ENCODE results near the gene GPALPP1. TPM values are rescaled to one million over a fixed set of nuclear protein-coding genes. Genes with fewer than 3 reads are reported as not detected.
"Not testable (repeated sequence)": the region's sequence is repeated elsewhere in the genome, so short reads cannot be mapped to it uniquely, and the experiment has no call there.

The GPALPP1 gene
- total RNA-seq, 1 donor from 2014 or later: 24.4 TPM

DNA sequence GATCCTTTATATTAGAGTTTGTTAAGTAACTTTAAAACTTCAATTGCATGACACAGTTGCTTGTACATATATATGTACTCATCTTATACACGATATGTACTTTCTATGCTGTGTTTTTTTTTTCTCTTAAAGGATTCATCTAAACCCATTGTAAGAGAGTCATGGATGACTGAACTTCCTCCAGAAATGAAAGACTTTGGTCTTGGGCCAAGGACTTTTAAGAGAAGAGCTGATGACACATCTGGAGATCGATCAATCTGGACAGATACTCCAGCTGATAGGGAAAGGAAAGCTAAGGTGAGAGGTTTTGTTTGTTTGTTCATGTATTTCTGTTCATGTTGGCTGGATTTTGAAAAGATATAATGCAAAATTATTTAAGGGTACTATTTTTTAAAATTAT lies 26.0 kb downstream of the GPALPP1 start:
- intact Hi-C loops (cut with DNase I): no loop called here
- H3K36me3 ChIP-seq: peaks cover 86% of the 10 kb centered on the region
- TF ChIP-seq, protein P1, sequence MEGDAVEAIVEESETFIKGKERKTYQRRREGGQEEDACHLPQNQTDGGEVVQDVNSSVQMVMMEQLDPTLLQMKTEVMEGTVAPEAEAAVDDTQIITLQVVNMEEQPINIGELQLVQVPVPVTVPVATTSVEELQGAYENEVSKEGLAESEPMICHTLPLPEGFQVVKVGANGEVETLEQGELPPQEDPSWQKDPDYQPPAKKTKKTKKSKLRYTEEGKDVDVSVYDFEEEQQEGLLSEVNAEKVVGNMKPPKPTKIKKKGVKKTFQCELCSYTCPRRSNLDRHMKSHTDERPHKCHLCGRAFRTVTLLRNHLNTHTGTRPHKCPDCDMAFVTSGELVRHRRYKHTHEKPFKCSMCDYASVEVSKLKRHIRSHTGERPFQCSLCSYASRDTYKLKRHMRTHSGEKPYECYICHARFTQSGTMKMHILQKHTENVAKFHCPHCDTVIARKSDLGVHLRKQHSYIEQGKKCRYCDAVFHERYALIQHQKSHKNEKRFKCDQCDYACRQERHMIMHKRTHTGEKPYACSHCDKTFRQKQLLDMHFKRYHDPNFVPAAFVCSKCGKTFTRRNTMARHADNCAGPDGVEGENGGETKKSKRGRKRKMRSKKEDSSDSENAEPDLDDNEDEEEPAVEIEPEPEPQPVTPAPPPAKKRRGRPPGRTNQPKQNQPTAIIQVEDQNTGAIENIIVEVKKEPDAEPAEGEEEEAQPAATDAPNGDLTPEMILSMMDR (IDR thresholded peaks at IDR 0.05): no peak

DNA sequence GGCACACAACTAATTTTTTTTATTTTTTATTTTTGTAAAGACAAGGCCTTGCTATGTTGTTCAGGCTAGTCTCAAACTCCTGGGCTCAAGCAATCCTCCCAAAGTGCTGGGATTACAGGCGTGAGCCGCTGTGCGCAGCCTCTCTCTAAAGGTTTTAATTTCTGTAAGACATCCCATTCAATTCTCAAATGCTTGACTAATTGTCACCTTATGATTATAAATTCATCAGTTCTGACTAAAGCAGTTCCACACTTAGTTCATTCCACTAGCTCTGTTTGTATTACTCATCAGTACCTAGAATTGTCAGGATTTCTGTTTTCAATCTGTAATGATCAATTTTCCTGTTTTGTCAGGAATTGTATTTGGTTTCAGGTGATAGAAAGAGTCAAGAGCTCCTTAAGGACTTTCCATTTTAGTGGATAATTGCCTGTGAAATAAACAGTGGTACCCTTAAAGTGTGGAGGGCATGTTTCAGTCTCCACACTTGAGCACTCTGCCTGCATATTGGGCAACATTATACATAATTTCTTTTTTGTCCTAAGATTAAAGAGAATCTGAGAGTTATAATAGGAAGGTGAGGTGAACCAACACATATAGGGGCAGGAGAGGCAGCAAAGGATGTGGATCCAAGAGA lies 27.6 kb downstream of the GPALPP1 start:
- DNase-seq (no peak), ATAC-seq (no peak)
- no peak overlapping the region for H3K4me3 ChIP-seq
- peaks cover 86% of the 10 kb centered on the region for H3K36me3 ChIP-seq
- H3K27me3 ChIP-seq: no peaks in the 10 kb centered on the region
- no peak overlapping the region for H3K27ac ChIP-seq
- H3K4me1 ChIP-seq: no peaks in the 10 kb centered on the region
- no peaks in the 10 kb centered on the region for H3K9me3 ChIP-seq
- intact Hi-C loops (cut with DNase I): no loop called here
- TF ChIP-seq, protein P1 (IDR thresholded peaks at IDR 0.05): no peak

More for the DNA sequence above, 26.0 kb downstream of the GPALPP1 start:
- DNase-seq (no peak), ATAC-seq (no peak)
- no peak overlapping the region for H3K27ac ChIP-seq
- no peaks in the 10 kb centered on the region for H3K27me3 ChIP-seq
- H3K4me1 ChIP-seq: no peaks in the 10 kb centered on the region
- no peaks in the 10 kb centered on the region for H3K9me3 ChIP-seq
- no peak overlapping the region for H3K4me3 ChIP-seq

DNA sequence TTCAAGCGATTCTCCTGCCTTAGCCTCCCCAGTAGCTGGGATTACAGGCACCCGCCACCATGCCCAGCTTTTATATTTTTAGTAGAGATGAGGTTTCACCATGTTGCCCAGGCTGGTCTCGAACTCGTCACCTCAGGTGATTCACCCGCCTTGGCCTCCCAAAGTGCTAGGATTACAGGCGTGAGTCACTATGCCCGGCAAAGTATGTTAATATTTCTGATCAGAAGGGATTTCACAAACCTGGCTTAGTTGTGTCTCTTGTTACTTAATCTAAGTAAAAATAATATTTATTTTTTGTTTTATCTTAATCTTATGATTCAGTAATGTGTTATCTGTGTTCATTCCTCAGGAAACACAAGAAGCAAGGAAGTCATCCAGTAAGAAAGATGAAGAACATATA lies 30.6 kb downstream of the GPALPP1 start:
- H3K9me3 ChIP-seq; H3K27me3 ChIP-seq; DNase-seq; H3K4me1 ChIP-seq; H3K27ac ChIP-seq; intact Hi-C loops (cut with DNase I); H3K4me3 ChIP-seq; ATAC-seq: not testable (repeated sequence)
- H3K36me3 ChIP-seq: peaks cover 80% of the 10 kb centered on the region

DNA sequence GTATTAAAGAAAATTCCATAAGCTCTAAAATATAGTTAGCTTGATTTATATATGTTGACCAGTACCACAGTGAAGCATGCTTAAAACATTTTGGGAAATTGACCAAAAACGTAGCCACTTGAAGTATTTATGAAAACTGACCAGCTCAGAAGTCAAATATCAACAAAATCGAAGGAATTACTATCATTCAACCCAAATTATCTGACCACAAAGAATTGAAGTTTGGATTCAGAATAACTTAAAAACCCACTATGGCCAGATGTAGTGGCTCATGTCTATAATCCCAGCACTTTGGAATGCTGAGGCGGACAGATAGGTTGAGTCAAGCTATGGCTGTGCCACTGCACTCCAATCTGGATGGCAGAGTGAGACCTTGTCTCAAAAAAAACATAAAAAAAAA lies 31.9 kb downstream of the GPALPP1 start:
- H3K9me3 ChIP-seq: no peaks in the 10 kb centered on the region
- TF ChIP-seq, protein P1 (IDR thresholded peaks at IDR 0.05): no peak
- ATAC-seq (no peak), DNase-seq (no peak)
- H3K4me3 ChIP-seq: no peak overlapping the region
- H3K4me1 ChIP-seq: no peaks in the 10 kb centered on the region
- no peak overlapping the region for H3K27ac ChIP-seq
- H3K27me3 ChIP-seq: no peaks in the 10 kb centered on the region
- peaks cover 80% of the 10 kb centered on the region for H3K36me3 ChIP-seq
- intact Hi-C loops (cut with DNase I): no loop called here

DNA sequence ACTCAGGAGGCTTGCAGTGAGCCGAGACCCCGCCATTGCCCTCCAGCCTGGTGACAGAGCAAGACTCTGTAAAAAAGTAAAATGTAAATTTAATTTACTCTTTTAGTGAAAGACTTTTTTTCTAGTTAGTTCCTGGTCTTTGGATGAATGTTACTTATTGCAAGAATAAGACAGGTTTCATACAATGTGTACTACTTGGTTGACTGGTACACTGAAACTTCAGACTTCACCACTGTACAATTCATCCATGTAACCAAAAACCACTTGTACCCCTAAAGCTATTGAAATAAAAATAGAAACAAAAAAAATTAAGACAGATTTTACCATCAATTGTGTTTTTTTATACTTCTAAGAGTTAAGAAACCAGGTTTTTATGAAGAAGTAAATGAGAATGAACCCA lies 35.5 kb downstream of the GPALPP1 start:
- Histone ChIP-seq H3K4me3 (no peak overlapping the region), H3K27me3 (no peaks in the 10 kb centered on the region), H3K36me3 (peaks cover 85% of the 10 kb centered on the region), H3K9me3 (no peaks in the 10 kb centered on the region), H3K4me1 (no peaks in the 10 kb centered on the region), H3K27ac (no peak overlapping the region)
- TF ChIP-seq, protein P1 (IDR thresholded peaks at IDR 0.05): no peak
- intact Hi-C loops (cut with DNase I): no loop called here
- ATAC-seq (no peak), DNase-seq (no peak)

DNA sequence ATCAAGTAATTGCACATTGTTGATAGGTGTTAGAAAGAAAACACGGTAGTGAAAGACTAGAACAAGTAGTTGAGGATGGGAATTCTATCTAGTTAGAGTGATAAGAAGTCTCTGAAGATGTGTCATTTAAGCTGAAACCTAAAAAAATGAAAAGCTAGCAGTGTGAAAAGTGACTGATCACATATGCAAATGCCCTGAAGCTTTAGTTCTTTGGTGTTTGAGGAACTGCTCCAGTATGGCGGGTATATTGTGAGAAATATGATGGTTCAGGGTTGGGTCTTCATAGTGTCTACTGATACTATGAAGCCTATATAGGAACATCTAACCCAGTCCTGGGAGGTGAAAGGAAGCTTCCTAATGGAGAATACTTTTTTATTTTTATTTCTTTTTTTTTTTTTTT lies 45.0 kb downstream of the GPALPP1 start:
- H3K9me3 ChIP-seq: no peaks in the 10 kb centered on the region
- peaks cover 24% of the 10 kb centered on the region for H3K36me3 ChIP-seq
- ATAC-seq (no peak), DNase-seq (no peak)
- intact Hi-C loops (cut with DNase I): no loop called here
- no peak overlapping the region for H3K4me3 ChIP-seq
- no peaks in the 10 kb centered on the region for H3K27me3 ChIP-seq
- H3K4me1 ChIP-seq: no peaks in the 10 kb centered on the region
- TF ChIP-seq, protein P1 (IDR thresholded peaks at IDR 0.05): no peak
- H3K27ac ChIP-seq: no peak overlapping the region

Data from upper lobe of right lung (tissue), 1 donor.